WI38 (cell line): ENCODE measurements around the gene GCDH.

Experiments
- H3K4me3 ChIP-seq: 2 replicates; pipeline ENCODE4 v1.5.1; 2011; ENCODE audit warnings: low read depth, mild to moderate bottlenecking, control low read depth, low read length
- TF ChIP-seq, protein P1 (sequence below): IDR thresholded peaks from 2 replicates; pipeline ENCODE4 v1.5.1; 2012; ENCODE audit warnings: low read depth, mild to moderate bottlenecking, control low read depth, low read length

GCDH gene

DNA sequence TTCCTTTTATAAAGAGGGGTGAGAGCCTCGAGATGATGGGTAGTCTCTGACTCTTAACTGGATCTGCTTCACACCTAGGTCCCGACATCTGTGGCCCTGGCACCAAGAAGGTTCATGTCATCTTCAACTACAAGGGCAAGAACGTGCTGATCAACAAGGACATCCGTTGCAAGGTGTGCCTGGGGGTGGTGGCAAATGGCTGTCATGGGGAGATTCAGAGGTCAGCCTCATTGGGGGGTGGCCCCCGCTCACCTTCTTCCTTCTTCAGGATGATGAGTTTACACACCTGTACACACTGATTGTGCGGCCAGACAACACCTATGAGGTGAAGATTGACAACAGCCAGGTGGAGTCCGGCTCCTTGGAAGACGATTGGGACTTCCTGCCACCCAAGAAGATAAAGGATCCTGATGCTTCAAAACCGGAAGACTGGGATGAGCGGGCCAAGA, 49.0 kb downstream of the GCDH start:
- H3K4me3 ChIP-seq, result peak overlapping the region; percentile 99
- TF ChIP-seq, protein P1, sequence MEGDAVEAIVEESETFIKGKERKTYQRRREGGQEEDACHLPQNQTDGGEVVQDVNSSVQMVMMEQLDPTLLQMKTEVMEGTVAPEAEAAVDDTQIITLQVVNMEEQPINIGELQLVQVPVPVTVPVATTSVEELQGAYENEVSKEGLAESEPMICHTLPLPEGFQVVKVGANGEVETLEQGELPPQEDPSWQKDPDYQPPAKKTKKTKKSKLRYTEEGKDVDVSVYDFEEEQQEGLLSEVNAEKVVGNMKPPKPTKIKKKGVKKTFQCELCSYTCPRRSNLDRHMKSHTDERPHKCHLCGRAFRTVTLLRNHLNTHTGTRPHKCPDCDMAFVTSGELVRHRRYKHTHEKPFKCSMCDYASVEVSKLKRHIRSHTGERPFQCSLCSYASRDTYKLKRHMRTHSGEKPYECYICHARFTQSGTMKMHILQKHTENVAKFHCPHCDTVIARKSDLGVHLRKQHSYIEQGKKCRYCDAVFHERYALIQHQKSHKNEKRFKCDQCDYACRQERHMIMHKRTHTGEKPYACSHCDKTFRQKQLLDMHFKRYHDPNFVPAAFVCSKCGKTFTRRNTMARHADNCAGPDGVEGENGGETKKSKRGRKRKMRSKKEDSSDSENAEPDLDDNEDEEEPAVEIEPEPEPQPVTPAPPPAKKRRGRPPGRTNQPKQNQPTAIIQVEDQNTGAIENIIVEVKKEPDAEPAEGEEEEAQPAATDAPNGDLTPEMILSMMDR, result no peak

DNA sequence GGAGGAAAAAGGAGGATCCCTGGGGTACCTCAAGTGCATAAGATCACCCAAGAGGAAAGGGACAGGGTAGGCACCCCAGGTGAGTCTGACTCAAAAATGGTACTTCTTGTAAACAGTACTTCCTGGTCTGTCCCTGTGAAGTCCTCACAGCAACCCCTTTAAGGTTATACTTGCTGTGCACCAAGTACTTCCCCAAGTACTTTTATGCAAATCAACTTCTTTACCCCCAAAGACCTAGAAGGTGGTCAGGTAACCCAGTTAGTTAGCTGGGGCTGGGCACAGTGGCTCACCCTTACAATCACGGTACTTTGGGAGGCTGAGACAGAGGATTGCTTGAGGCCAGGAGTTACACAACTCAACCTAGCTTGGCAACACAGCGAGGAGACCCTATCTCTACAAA, 49.9 kb downstream of the GCDH start:
- TF ChIP-seq, protein P1, result no peak
- H3K4me3 ChIP-seq, result no peak overlapping the region

GRCh38 chr19:12943437-12944044, 52.6 kb downstream of the GCDH start:
- TF ChIP-seq, protein P1, result no peak
- no peak overlapping the region for H3K4me3 ChIP-seq

DNA sequence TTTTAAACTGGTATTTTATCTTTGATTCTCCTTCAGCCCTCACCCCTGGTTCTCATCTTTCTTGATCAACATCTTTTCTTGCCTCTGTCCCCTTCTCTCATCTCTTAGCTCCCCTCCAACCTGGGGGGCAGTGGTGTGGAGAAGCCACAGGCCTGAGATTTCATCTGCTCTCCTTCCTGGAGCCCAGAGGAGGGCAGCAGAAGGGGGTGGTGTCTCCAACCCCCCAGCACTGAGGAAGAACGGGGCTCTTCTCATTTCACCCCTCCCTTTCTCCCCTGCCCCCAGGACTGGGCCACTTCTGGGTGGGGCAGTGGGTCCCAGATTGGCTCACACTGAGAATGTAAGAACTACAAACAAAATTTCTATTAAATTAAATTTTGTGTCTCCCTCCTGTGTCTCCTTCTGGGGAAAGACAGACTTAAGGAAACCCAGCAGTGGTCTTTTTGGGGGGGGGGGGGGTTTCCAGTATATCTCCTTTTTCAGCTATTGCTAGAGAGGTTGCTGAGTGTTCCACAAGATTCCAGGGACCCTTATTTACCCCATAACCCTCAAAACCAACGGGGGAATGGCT, 53.2 kb downstream of the GCDH start:
- H3K4me3 ChIP-seq, result no peak overlapping the region

DNA sequence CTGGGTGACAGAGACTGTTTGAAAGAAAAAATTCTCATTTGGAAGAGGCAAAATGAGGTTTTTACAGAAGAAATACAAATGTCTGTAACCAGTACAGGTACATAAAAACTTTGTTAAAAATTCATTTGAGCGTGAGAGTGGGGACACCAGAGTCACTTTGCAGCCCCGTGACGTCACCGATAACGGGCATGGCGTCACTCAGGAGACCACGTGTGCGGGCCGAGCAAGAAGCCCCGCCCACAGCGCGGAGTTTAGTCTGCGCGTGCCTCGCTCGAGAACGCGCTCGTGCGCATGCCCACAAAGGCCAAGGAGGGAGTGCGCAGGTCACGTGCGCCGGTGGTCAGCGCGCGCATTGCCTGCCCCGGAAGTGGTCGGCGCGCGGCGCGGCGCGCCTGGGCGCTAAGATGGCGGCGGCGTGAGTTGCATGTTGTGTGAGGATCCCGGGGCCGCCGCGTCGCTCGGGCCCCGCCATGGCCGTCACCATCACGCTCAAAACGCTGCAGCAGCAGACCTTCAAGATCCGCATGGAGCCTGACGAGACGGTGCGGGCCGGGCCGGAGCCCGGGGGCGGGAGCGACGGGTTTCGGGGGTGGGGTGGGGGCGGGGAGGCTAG, 54.6 kb downstream of the GCDH start, which contains the start of gene RAD23A:
Gene RAD23A, plus strand, starts transcription at position 384 of the 613 bp plus-strand sequence. Its CDS starts 87 bp downstream, at position 471.
- peak within 1 kb of the TSS; percentile 75 for H3K4me3 ChIP-seq
- TF ChIP-seq, protein P1, result no peak

More for the DNA sequence above, 53.2 kb downstream of the GCDH start:
- TF ChIP-seq, protein P1, result no peak

- H3K4me3 ChIP-seq, result peak overlapping the region; percentile 75
- TF ChIP-seq, protein P1, result no peak
Observed at GRCh38 chr19:12946092-12946721, 55.2 kb downstream of the GCDH start.
